ENCODE measurements around the gene UST. TPM values are rescaled to one million over a fixed set of nuclear protein-coding genes. Genes with fewer than 3 reads are reported as not detected.

UST gene
- total RNA-seq, 1 donor from 2014 or later = 5.5 TPM

DNA sequence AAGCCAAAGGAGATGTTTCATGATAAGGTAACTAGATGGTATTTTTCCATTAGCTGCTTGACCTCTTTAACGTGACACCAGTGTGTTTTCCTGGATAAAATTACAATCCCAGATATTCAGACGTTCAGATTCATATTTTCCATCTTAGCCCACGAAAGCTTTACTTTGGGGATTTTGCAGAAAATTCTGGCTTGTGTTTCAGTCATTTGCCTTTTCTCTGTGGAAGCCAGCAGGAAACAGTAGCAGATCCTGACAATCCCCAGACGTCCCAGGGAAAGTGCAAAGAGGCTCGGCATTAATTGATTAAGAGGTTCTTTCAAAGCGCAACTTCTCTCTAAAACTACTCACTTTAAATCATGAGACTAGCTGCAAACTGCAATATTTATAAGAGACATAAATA lies 243.6 kb downstream of the UST start:
- Mint-ChIP-seq H3K4me1 (no peaks in the 10 kb centered on the region), H3K9me3 (peaks cover 5% of the 10 kb centered on the region), H3K27ac (ENCODE audit: unreplicated experiment) (no peak overlapping the region), H3K4me3 (no peak overlapping the region), H3K36me3 (ENCODE audit: low read depth) (peaks cover 9% of the 10 kb centered on the region), H3K27me3 (ENCODE audit: low read depth) (no peaks in the 10 kb centered on the region)
- DNase-seq (ENCODE audit: low read depth, low spot score) = no peak
- TF ChIP-seq, protein P1, sequence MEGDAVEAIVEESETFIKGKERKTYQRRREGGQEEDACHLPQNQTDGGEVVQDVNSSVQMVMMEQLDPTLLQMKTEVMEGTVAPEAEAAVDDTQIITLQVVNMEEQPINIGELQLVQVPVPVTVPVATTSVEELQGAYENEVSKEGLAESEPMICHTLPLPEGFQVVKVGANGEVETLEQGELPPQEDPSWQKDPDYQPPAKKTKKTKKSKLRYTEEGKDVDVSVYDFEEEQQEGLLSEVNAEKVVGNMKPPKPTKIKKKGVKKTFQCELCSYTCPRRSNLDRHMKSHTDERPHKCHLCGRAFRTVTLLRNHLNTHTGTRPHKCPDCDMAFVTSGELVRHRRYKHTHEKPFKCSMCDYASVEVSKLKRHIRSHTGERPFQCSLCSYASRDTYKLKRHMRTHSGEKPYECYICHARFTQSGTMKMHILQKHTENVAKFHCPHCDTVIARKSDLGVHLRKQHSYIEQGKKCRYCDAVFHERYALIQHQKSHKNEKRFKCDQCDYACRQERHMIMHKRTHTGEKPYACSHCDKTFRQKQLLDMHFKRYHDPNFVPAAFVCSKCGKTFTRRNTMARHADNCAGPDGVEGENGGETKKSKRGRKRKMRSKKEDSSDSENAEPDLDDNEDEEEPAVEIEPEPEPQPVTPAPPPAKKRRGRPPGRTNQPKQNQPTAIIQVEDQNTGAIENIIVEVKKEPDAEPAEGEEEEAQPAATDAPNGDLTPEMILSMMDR (conservative IDR thresholded peaks at IDR 0.05) = no peak

DNA sequence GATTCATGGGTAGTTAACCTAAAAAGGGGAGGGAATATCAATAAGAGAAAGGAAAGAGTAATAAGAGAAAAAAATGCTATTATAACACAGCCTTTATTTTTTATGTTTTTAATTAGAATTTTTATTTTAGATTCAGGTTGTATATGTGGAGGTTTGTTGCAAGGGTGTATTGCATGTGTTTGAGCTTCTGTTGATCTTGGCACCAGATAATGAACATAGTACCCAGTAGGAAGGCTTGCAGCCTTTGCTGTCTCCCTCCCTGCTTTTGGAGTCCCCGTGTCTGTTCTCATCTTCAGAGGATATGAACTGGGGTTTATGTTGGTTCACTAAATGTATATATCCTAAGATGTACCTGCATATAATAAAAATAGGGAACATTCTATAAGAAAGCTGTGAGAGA lies 250.0 kb downstream of the UST start:
- Mint-ChIP-seq H3K9me3 (peaks cover 3% of the 10 kb centered on the region), H3K4me3 (no peak overlapping the region), H3K27me3 (ENCODE audit: low read depth) (no peaks in the 10 kb centered on the region), H3K27ac (ENCODE audit: unreplicated experiment) (no peak overlapping the region), H3K36me3 (ENCODE audit: low read depth) (peaks cover 18% of the 10 kb centered on the region), H3K4me1 (no peaks in the 10 kb centered on the region)
- no peak for DNase-seq (ENCODE audit: low read depth, low spot score)
- TF ChIP-seq, protein P1 (conservative IDR thresholded peaks at IDR 0.05) = no peak

DNA sequence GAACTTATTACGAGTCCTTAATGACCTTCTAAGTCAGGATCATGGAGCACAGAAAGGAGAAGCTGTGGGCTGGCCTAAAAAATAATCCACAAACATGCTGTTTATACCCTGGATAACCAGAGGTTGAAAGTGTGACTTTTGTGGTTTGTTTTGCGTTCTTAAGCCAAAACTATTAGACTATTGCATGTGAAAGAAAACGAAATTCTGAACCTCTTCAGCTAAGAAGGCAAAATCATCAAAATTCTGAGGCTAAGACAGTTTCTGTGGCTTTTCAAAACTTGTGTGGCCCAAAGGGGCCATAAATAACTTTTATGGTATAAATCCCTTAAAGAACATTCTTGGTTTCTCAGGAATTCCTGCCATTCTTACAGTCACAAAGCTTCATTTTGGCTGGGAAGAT lies 251.0 kb downstream of the UST start:
- no peak for DNase-seq (ENCODE audit: low read depth, low spot score)
- Mint-ChIP-seq H3K27me3 (ENCODE audit: low read depth) (no peaks in the 10 kb centered on the region), H3K4me3 (no peak overlapping the region), H3K4me1 (no peaks in the 10 kb centered on the region), H3K36me3 (ENCODE audit: low read depth) (peaks cover 16% of the 10 kb centered on the region), H3K27ac (ENCODE audit: unreplicated experiment) (no peak overlapping the region), H3K9me3 (no peaks in the 10 kb centered on the region)
- TF ChIP-seq, protein P1 (conservative IDR thresholded peaks at IDR 0.05) = no peak

DNA sequence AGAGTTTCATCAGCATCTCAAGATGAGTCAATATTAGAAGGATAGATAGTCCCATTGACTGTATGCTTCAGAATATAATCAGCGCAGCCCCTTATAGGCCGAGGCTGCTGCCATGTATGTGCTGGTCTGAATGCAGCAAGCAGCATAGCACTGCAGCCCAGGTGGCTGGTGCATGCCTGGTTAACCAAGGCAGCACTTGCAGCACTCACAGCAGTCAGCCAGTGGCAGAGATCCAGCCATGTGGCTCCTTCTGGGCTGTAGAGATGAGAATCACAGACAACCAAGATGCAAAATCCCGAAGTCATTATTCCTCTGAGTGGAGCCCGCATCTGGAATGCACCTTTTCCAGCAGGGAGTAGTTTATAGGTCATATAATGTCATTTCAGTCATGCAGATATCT lies 251.9 kb downstream of the UST start:
- no peaks in the 10 kb centered on the region for H3K27me3 Mint-ChIP-seq (ENCODE audit: low read depth)
- DNase-seq (ENCODE audit: low read depth, low spot score) = no peak
- TF ChIP-seq, protein P1 (conservative IDR thresholded peaks at IDR 0.05) = no peak
- no peaks in the 10 kb centered on the region for H3K4me1 Mint-ChIP-seq
- H3K27ac Mint-ChIP-seq (ENCODE audit: unreplicated experiment) = no peak overlapping the region
- peaks cover 16% of the 10 kb centered on the region for H3K36me3 Mint-ChIP-seq (ENCODE audit: low read depth)
- H3K4me3 Mint-ChIP-seq = no peak overlapping the region
- H3K9me3 Mint-ChIP-seq = no peaks in the 10 kb centered on the region

DNA sequence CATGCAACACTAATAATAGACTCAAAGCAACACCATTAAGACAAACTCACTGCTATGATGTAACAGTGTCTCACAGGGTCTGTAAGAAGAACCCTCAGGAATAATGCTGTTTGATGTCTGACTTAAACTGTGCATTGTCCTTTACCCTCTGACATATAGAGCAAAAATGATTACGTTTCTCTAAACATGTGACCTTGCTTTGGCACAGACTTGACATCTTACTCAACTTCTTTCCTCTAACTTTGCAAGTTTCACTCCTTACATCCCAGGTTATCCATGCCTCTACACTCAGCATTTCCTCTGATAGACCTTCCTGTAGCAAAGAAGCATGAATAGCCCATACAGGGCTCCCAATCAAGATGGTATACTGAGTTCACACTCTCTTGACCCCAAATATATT lies 252.7 kb downstream of the UST start:
- Mint-ChIP-seq H3K27ac (ENCODE audit: unreplicated experiment) (no peak overlapping the region), H3K36me3 (ENCODE audit: low read depth) (peaks cover 16% of the 10 kb centered on the region), H3K4me3 (no peak overlapping the region), H3K4me1 (no peaks in the 10 kb centered on the region), H3K27me3 (ENCODE audit: low read depth) (no peaks in the 10 kb centered on the region), H3K9me3 (no peaks in the 10 kb centered on the region)
- TF ChIP-seq, protein P1 (conservative IDR thresholded peaks at IDR 0.05) = no peak
- no peak for DNase-seq (ENCODE audit: low read depth, low spot score)
